ENCODE results near the gene OSBPL9.
"Not testable (repeated sequence)": the region's sequence is repeated elsewhere in the genome, so short reads cannot be mapped to it uniquely, and the experiment has no call there.

The OSBPL9 gene

DNA sequence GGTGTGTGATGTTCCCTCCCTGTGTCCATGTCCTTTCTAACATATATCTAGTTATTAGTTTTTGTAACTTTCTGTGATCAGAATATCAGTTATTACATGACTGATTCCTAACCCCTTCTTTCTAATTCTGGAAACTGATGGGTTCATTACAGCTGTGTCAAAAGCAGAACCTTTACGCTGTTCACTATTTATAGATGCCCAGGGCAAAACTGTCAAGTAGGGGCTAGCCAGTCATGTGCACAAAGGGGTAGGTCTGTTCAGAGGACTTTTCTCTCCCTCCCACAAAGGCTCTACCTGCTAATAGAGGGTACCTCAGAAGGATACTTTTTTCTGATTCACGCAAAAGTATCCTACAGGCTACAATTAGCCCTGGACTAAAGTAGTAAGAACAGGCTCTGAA, 182.5 kb downstream of the OSBPL9 start:
- DNase-seq = no peak

DNA sequence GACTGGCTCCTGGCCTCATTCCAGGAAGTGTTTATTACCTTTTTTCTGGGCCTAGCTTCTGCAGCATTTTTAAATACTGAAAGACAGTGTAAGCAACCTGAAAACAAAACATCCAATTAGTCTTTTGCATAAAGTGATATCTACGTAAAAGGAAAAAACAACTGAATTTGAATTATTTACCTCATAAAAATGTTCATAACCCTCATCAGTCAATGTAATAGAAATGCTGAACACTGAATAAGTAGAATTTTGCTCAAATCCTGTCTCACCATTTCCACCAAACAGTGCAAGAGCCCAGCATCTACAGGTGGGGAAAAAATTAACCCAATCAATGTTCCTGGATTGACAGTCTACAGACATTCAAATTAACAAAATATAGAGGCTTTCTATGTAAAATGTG, 197.6 kb downstream of the OSBPL9 start:
- no peak for DNase-seq

DNA sequence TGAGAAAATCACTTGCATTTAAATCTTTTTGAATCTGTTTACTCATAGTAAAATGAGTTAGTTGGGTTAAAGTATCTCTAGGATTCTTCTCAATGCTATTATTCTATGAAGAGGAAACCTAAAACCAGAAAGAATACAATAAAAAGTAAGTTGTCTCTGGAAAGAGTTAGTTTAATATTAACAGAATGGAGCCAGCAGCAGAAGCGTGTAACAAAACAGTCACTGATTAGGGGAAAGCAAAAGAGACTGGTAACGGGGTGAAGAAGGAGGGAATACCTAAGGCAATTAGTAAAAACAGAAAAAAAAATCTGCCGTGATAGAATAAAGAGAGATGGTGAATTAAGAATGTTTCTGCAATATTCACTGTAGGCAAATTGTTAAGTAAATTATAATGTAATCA, 201.6 kb downstream of the OSBPL9 start:
- no peak for DNase-seq

DNA sequence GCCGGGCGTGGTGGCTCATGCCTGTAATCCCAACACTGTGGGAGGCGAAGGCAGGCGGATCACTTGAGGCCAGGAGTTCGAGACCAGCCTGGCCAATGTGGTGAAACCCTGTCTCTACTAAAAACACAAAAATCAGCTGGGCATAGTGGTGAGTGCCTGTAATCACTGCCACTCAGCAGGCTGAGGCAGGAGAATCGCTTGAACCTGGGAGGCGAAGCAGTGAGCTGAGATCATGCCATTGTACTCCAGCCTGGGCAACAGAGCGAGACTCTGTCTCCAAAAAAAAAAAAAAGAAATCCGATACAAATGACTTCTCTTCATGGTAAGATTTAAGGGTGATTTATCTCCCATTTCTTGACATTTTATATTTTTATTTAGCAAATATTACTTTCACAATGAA, 202.1 kb downstream of the OSBPL9 start:
- DNase-seq = not testable (repeated sequence)

DNA sequence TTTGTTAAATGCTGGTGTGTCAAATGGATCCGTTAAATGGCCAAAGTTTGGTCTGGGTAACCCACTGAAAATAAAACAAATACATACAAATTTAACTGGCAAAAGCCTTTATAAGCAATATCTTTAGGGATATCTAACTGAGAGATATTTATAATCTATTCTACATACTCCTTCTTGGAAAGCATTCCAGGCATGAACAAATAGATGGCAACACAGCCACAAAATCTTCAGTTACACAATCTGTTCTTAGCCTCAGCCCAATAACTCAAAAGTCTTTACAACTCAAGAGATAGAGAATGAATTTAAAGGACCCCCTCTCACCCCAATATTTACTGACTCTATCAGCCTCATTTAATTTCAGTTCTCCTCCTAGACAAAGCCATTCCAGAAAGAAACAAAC, 202.9 kb downstream of the OSBPL9 start:
- DNase-seq = no peak

DNA sequence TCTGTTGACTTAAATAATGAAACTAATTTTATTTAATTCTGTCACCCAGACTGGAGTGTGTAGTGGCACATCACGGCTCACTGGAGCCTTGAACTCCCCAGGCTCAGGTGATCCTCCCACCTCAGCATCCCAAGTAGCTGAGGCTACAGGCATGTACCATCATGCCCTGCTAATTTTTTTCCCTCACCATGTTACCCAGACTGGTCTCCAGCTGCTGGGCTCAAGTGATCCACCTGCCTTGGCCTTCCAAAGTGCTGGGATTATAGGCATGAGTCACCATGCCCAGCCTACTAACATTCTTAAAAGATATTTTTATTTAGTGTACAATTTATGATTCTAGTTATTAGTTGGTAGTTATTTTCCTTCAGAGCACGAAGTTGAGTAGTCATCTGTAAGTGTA, 212.2 kb downstream of the OSBPL9 start:
- DNase-seq = no peak

DNA sequence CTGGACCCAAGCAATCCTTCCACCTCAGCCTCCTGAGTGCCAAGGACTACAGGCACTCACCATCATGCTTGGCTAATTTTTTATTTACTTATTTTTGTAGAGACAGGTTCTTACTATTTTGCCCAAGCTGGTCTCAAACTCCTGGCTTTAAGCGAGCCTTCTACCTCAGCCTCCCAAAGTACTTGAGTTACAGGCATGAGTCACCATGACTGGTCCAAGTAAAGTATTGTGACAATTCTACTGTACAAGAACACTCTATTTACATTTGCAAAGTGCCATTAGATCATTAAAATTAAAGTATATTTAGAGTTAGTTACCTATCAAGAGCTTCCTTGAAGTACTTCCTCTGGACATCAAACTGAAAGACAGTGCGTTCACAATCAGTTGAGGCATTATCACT, 216.8 kb downstream of the OSBPL9 start:
- no peak for DNase-seq

DNA sequence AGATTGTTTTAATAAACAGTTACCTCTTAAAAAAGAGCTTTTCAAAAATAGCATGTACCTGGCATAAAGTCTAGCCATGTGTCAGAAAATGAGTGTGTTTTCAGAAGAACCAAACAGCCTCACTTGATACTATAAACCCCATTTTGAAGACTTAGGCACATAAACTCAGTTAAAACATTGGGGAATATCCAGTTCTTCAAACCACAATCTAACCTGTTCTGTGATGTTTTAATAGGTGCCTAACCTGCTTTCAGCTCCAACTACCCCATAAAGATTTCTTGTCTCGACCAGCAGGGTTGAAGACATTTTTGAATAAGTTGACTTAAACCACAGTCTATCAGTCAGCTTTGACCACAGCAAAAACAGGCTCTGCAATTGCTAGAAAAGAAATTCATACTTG, 220.4 kb downstream of the OSBPL9 start:
- DNase-seq = no peak

Measured in KG1 (cell line).